Measurements from ENCODE around the gene ADAMTS14.
"Not testable (repeated sequence)": the region's sequence is repeated elsewhere in the genome, so short reads cannot be mapped to it uniquely, and the experiment has no call there.

The ADAMTS14 gene

GRCh38 chr10:70672165-70673042 is at the start of gene ADAMTS14:
TSS of gene ADAMTS14 (plus strand) at chr10:70672506. CDS start at chr10:70672803, 297 bp downstream.
- no peak for DNase-seq (ENCODE audit: extremely low spot score)
- ChIA-PET CTCF (no interaction called here), POLR2A (no interaction called here)
- no peak for TF ChIP-seq CTCF (IDR thresholded peaks at IDR 0.05; ENCODE audit: control extremely low read depth, extremely low read depth, low read depth, missing control alignments)

- ChIA-PET CTCF (no interaction called here), POLR2A (no interaction called here)
- no peak for TF ChIP-seq CTCF (IDR thresholded peaks at IDR 0.05; ENCODE audit: control extremely low read depth, extremely low read depth, low read depth, missing control alignments)
Observed at GRCh38 chr10:70622541-70622940, 49.8 kb upstream of the ADAMTS14 start.

GRCh38 chr10:70622981-70623844 is 49.1 kb upstream of the ADAMTS14 start:
- DNase-seq (ENCODE audit: extremely low spot score) = no peak
- ChIA-PET POLR2A (no interaction called here), CTCF (no interaction called here)
- no peak for TF ChIP-seq CTCF (IDR thresholded peaks at IDR 0.05; ENCODE audit: control extremely low read depth, extremely low read depth, low read depth, missing control alignments)

More at GRCh38 chr10:70622541-70622940, 49.8 kb upstream of the ADAMTS14 start:
- no peak for DNase-seq (ENCODE audit: extremely low spot score)

- POLR2A ChIA-PET = no interaction called here
- CTCF ChIA-PET = no interaction called here
- no peak for DNase-seq (ENCODE audit: extremely low spot score)
- TF ChIP-seq CTCF (IDR thresholded peaks at IDR 0.05; ENCODE audit: control extremely low read depth, extremely low read depth, low read depth, missing control alignments) = no peak
Observed at GRCh38 chr10:70626056-70626455, 46.2 kb upstream of the ADAMTS14 start.

- CTCF ChIA-PET = no interaction called here
- DNase-seq (ENCODE audit: extremely low spot score) = no peak
- TF ChIP-seq CTCF (IDR thresholded peaks at IDR 0.05; ENCODE audit: control extremely low read depth, extremely low read depth, low read depth, missing control alignments) = no peak
- POLR2A ChIA-PET = no interaction called here
Observed at GRCh38 chr10:70629338-70629737, 43.0 kb upstream of the ADAMTS14 start.

GRCh38 chr10:70631735-70632134 is 40.6 kb upstream of the ADAMTS14 start:
- CTCF ChIA-PET; POLR2A ChIA-PET; DNase-seq (ENCODE audit: extremely low spot score): not testable (repeated sequence)

GRCh38 chr10:70634011-70634410 is 38.3 kb upstream of the ADAMTS14 start:
- TF ChIP-seq CTCF (IDR thresholded peaks at IDR 0.05; ENCODE audit: control extremely low read depth, extremely low read depth, low read depth, missing control alignments) = no peak
- ChIA-PET CTCF (no interaction called here), POLR2A (no interaction called here)
- no peak for DNase-seq (ENCODE audit: extremely low spot score)

- POLR2A ChIA-PET; CTCF ChIA-PET; DNase-seq (ENCODE audit: extremely low spot score): not testable (repeated sequence)
Observed at GRCh38 chr10:70634515-70634914, 37.8 kb upstream of the ADAMTS14 start.

- POLR2A ChIA-PET; CTCF ChIA-PET; DNase-seq (ENCODE audit: extremely low spot score): not testable (repeated sequence)
Observed at GRCh38 chr10:70639640-70640383, 32.5 kb upstream of the ADAMTS14 start.
